Activated CD8-positive, alpha-beta memory T cell treated with anti-CD3 and anti-CD28 coated beads, Interleukin-2, amount 50 U/mL, for 24 hours (primary cell): ENCODE data around the gene TOP3B.

Experiments used
- DNase-seq: peaks from one replicate; pipeline ENCODE4 v3.0.0-alpha.2; 2020; ENCODE audit errors: extremely low read depth

The TOP3B gene

DNA sequence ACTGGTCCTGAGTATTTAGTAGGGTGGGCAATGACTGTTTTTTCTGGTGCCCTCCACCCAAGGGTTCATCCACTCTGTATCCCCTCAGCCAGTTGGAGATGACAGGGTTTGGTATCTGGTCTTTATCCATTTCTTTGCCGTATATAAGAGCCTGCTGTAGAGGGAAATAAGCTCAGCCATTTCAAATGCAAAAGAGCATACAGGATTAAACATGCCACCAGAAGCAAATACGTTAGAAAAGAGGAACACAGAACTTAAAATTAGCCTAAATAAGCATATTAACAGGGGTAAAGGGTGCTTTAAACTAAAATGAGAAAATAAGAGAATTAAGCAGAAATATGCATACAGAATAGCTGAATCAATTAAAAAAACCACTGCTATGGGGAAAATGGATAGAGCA, 27.8 kb upstream of the TOP3B start:
- DNase-seq: no peak

DNA sequence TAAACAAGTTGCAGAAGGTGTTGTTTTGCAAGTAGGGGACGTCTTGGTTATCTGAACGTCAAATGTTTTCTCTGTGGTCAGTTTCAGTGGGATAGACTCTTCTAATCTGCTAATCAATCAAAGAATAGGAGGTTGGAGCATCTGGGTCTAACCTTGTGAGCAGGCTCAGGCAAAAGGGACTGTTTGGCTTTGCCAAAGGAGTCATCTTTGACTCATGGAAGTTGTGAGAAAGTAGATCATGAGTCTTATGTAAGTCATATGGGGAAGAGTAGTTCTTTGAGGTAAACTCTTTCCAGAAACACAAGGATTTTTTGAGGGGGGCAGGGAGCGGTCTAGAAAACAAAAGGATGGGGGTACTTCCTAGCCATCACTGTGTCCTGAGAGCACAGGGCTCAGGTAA, 27.1 kb upstream of the TOP3B start:
- DNase-seq: no peak

DNA sequence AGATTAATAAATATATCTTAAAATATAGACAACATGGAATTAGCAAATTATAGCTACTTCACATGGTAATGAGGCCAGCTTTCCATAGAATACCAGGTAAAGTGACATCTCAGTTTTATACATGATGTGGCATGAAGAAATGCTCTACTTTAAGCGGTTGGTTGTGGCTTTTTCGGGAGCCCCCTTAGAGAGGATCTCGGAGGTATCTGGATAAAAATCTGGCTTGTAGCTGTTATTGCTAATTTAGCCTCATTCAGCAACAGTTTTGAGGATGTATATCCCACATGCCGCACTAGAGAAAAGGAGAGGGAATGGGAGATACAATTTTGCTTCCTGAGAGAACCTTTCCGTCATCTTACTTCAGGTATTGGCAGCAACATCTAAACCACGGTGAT, 24.0 kb upstream of the TOP3B start:
- no peak for DNase-seq

DNA sequence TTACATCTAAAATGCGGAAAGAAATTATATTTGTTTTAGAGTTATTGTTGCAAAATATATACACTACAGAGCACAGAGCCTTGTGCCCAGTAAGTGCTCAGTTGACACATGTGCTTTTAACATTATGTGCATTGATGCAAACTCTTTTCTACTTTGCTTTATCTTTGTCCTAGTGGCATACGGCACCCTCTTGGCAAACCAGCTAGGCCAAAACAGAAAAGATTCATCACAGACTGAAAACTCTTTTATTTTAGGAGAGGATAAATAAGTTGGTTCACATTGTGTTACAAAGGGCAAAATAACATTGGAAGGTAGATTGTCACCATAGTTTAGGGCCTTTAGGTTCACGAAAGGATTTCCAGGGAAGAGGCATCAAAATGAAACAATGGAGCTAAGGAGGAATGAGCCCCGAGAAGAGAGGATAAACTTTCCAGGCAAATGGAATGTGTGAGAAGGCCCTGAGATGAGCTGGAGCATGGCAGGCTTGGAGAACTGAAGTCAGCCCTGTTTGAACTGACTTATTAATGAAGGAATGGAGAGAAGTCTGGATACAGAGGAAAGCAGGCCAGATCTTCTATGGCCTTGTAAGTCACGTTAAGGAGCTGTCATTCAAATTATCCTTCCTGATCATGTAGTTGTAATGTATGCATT, 23.5 kb upstream of the TOP3B start:
- DNase-seq: no peak

DNA sequence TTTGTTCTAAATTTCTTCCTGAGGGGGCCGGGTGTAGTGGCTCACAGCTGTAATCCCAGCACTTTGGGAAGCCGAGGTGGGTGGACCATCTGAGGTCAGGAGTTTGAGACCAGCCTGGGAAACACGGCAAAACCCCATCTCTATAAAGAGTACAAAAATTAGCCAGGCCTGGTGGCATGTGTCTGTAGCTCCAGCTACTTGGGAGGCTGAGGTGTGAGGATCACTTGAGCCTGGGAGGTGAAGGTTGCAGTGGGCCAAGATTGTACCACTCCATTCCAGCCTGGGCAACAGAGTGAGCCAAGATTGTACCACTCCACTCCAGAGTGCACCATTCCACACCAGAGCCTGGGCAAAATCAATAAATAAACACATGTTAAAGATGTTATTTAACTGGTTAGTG, 20.6 kb upstream of the TOP3B start:
- DNase-seq: no peak

GRCh38 chr22:22002526-22003055, 20.0 kb upstream of the TOP3B start:
- no peak for DNase-seq

DNA sequence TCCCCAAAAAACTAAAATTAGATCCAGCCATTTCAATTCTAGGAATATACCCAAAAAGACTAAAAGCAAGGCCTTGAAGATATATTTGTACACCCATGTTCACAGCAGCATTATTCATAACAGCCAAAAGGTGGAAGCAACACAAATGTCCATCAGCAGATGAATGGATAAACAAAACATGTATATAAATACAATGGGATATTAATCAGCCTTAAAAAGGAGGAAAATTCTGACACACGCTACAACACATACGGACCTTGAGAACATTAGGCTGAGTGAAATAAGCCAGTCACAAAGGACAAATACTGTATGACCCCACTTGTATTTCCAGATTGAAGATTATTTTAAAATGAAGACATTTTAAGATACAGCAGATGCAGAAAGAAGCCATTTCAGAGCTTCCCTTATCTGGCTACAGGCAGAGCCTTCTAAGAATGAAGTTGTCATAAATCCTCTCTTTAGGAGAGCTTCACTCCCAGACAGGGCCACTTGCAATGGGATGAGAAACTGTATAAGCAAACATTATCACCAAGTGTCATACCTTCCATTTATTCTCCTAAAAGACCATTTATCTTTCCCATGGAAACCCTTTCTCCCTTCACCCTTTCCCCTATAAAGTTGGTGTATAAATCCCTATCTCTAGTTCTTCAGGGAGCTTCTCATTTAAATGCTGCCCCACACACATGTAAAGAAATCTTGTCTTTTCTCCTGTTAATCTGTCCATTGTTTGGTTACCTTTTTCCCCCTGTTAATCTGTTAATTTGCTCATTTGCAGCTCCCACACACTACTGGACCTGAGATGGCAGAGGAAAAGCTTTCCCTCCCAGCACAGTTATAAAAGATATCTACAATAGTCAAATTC, 19.3 kb upstream of the TOP3B start:
- DNase-seq: no peak

DNA sequence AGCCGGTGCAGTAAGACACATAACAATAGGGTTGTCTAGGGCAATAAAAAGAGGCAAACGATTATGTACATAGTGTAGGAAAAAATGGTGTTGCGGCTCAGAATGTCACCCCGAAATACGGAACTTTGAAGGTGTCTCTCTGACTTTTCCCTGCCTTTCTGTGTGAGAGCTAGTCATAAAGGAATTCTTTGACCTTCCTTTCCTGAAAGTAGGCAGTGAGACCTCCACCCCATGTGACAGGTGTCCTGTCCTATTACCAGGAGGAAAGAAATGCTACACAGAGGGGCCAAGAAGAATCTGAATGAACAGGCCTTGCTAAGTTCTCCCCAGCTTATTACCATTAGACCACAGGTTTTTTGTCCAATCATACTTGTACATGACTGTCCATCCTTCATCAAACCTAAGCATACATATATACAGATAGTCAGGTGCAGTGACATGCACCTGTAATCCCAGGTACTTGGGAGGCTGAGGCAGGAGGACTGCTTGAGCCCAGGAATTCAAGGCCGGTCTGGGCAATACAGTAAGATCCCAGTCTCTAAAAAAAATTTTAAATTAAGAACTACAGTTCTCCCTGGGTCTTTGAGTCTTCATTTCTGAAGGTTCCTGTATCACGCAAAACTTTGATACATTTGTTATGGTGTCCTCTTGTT, 16.1 kb upstream of the TOP3B start:
- no peak for DNase-seq

GRCh38 chr22:21996175-21996720, 13.7 kb upstream of the TOP3B start:
- no peak for DNase-seq

- no peak for DNase-seq
Observed at GRCh38 chr22:21995660-21996059, 13.1 kb upstream of the TOP3B start.

GRCh38 chr22:21994881-21995444, 12.4 kb upstream of the TOP3B start:
- DNase-seq: no peak

DNA sequence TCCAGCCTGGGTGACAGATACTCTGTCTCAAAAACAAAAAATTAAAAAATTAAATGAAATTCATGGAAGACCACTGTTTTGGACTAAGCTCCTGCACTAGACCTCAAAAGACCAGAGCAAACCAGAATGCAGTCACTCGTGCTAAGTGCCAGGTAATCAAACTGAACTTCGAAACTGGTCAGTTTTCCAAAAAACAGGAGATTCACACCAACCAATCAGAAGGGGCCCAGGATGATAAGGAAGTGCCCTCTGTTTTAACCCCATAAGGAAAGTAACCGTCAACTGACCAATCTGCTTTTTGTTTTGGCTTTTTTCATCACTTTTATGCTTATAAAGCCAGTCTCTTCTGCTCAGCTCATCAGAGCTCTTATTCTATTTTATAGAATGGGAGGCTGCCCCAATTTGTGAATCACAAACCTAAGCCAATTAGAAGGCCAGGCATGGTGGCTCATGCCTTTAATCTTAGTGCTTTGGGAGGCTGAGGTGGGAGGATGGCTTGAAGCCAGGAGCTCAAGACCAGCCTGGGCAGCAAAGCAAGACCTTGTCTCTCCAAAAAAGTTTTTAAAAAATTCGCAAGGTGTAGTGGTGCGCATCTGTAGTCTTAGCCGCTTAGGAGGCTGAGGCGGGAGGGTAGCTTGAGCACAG, 10.1 kb upstream of the TOP3B start:
- DNase-seq: no peak

GRCh38 chr22:21991774-21992173, 9.2 kb upstream of the TOP3B start:
- no peak for DNase-seq

- no peak for DNase-seq
Observed at GRCh38 chr22:21991304-21991596, 8.7 kb upstream of the TOP3B start.

GRCh38 chr22:21990445-21991303, 8.1 kb upstream of the TOP3B start:
- no peak for DNase-seq

DNA sequence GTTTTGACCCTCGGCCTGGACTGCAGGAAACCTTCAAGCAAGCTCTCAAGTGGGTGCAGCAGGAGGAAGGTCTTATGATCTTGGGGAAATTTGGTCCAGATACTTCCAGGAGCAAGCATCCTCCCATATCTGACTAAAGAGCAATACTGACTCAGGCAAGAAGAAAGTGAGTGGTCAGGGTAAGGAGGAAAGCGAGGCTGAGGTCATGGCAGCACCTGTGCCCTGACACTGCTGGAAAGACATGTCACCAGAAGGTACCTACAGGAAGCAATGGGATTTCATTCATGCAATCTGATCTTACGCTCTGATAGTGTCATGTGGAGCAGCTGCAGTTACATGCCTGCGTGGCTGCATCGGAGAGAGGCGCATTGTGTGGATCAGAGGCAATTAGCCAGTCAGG, 6.5 kb upstream of the TOP3B start:
- no peak for DNase-seq

DNA sequence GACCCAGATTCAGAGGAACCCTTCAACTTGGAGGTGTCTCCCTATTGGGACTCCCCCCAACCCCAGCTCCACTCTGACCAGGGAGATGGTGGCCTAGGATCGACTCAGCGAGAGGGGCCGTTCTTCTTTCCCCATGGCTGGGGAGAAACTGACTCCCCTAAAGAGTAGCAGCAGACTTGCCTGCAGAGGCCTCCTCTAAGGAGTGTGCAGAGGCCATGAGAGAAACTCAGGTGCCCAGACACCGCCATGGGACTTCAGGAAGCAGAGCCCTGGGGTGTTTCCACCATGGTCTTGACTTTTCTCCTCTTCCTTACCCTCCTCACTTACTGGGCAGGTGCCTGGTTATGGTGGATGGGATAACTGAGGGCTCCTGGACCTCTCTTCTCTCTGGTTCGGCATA, 2.6 kb upstream of the TOP3B start:
- no peak for DNase-seq

GRCh38 chr22:21984793-21985192, 2.2 kb upstream of the TOP3B start:
- DNase-seq: no peak

GRCh38 chr22:21981874-21982273, 713 bp downstream of the TOP3B start:
- DNase-seq: no peak

- no peak for DNase-seq
Observed at GRCh38 chr22:21980547-21980946, 2.0 kb downstream of the TOP3B start.
